GM04503 (cell line): ENCODE results near the gene FZD4.
"Not testable (repeated sequence)": the region's sequence is repeated elsewhere in the genome, so short reads cannot be mapped to it uniquely, and the experiment has no call there.

Experiments used
- DNase-seq: peaks from one replicate; pipeline ENCODE4 v3.0.0-alpha.2; 2012; ENCODE audit warnings: low read depth

FZD4 gene

GRCh38 chr11:86972734-86973133 is 17.5 kb upstream of the FZD4 start:
- DNase-seq: no peak

DNA sequence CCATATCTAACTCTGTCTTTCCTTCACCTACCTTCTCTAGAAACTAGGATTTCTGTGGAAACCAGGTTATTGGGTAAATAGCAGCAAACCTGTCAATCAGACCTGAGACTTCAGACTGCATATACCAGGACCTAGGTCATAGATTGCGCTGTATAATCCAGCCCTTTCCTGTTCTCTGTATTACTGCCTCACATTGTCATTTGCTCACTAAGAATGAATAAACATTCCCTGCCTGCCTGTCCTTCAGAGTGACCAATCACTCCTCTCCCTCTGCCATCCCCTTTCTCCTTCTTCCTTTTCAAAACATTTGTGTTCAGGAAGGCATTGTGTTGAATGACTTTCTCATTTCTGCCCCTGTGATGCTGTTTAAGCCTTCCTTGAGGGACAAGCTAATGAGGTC is 14.1 kb upstream of the FZD4 start:
- no peak for DNase-seq

- not testable (repeated sequence) for DNase-seq
Observed at GRCh38 chr11:86967601-86968000, 12.4 kb upstream of the FZD4 start.

- DNase-seq: no peak
Observed at GRCh38 chr11:86957976-86958646, 2.9 kb upstream of the FZD4 start.

GRCh38 chr11:86956905-86957195 is 1.7 kb upstream of the FZD4 start:
- no peak for DNase-seq

- no peak for DNase-seq
Observed at GRCh38 chr11:86955111-86955360, 159 bp downstream of the FZD4 start.

DNA sequence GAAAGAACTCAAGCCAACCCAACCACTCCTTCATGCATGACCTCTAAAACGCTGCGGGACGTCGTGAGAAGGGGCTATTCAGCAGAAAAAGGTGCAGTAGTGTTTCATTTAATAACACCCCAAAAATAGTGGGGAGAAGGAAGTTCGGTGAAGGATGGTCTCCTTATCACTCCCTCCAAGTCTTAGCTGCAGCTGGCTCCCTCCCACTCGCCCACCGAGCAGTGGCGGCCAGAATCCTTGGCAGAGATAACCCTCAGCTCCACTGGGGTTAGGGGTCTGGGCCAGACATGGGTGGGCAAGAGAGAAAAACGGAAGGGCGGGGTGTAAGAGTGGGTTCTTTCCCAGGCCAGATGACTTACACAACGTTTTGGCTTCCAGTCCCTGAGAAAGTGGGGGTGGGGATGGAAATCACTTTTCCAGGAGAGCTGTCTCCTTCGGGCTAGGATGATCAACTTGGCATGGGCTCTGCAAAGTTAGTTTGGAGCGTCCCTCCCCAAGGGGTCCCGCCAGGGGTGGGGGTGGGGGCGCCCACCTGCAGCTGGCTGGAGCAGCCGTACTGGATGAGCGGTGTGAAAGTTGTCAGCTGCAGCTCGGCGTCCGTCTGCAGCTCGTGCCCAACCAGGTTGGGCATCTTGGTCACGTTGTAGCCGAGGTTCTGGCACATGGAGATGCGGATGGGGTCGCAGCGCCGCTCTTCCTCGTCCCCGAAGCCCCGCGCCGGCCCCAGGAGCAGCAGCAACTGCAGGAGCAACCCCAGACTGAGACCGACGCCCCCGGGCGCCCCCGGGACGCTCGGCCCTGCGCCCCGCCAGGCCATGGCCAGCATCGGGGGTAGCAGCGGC is 705 bp downstream of the FZD4 start:
- no peak for DNase-seq

DNA sequence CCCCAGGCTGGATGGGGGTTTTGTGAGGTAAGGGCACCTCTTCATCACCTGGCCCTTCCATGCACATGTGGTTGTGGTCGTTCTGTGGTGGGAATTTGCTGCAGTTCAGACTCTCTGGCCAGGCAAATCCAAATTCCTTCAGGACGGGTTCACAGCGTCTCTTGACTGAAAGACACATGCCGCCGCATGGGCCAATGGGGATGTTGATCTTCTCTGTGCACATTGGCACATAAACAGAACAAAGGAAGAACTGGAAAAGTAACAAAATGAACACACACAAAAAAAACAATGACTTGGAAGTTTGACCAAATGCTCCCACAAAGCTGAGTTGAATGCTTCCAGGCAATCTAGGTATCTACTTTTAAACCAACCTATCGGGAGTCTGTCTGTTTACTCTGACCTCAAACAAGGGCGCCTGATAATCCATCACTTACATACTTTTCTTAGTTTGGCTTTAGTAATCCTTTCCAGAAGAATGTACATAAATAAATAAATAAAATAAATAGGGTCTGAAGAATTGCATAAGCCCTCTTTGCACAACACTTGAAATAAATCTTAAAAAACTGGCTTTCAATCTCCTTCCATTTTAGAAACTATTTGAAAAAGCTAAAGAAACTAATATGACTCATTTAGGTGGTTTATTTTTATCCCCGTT is 2.8 kb downstream of the FZD4 start:
- no peak for DNase-seq

GRCh38 chr11:86951706-86952105 is 3.5 kb downstream of the FZD4 start:
- no peak for DNase-seq

- DNase-seq: no peak
Observed at GRCh38 chr11:86950661-86950995, 4.6 kb downstream of the FZD4 start.

GRCh38 chr11:86949995-86950660 is 5.1 kb downstream of the FZD4 start:
- no peak for DNase-seq

DNA sequence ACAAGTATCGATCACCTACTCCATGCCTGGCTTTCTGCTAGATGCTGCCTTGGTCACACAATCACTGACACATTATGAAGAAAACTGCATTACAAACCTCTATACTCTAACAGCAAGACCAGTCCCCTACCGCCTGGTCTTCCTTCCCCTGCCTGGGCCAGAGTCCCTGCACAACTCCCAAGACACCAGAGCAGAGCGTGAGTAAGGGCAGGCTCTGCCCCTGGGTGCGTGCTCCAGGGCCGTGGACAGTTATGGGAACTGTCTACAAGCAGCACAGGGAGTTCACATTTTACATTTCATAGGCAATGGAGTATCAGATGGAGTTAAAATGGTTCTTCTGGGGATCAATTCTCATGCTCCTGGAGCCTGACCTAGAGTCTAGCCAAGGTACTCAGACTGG is 6.5 kb downstream of the FZD4 start:
- DNase-seq: no peak

GRCh38 chr11:86947541-86947940 is 7.7 kb downstream of the FZD4 start:
- no peak for DNase-seq

DNA sequence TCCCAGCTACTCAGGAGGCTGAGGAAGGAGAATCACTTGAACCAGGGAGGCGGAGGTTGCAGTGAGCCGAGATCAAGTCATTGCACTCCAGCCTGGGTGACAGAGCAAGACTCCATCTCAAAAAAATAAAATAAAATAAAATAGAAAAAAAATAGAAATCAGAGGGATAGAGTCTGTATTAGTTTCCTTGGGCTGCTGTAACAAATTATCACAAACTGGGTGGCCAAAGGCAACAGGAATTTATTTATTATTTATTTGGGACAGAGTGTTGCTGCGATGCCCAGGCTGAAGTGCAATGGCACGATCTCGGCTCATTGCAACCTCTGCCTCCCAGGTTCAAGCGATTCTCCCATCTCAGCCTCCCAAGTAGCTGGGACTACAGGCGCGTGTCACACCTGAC is 11.7 kb downstream of the FZD4 start:
- DNase-seq: not testable (repeated sequence)

DNA sequence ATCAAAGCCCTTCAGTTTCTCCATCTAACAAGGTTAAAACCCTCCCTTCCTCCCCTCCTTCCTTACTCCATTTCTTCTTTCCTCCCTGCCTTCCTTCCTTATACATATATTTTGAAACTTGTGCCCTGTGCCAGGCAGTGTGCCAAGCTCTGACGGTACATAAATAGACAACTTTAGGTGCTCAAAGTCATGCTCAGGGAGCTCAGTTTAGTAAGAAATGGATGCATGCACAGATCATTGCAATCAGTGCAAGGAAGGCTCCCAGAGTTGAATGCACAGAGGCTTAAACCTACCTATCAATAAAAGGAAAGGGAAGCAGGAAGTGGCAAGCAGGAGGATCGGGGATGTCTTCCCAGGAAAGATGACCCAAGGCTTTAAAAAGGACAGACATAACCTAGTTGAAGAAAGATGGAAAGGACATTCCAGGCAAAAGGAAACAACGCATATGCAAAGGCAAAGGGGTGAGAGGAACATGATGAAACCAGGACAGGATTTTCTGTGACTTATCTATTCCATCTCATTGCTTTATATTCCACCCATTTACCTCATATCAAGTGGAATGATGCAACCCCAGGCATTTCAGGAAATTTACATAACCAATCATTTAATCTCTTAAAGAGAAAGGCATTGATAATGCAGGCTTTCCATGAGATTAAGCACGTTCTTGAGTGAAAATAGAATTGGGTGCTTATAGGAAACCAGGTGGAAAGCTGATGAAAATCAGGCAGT is 13.2 kb downstream of the FZD4 start:
- DNase-seq: no peak

GRCh38 chr11:86941077-86941870 is 13.9 kb downstream of the FZD4 start:
- DNase-seq: no peak

DNA sequence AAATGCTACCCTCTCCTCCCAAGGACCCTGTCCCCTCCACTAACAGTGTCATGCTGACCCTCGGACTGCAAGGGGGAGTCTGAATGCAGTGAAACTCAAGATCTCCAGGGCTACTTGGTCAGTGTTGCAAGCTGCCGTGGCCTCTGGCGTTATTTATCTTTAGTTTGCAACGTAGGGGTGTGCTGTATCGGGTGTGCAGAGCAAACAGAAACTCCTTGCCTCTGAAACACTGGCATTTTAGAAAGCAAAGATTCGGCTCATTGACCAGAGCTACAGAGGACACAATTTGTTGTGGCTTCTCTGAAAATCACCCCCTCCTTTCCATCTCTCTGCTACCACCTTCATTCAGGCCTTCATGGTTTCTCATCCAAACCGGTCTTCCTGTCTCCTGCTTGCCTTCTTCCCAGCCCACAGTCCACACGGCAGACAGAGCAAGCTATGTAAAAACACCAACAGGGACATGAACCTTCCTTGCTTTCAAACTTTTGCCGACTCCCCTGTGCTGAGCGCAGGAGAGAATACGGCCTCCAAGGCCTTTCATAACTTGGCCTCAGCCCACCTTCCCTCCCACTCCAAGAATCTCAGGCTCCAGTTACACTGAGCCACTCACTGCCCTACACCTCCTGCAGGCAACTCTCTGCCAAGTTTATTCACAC is 14.9 kb downstream of the FZD4 start:
- no peak for DNase-seq

GRCh38 chr11:86938900-86939880 is 16.0 kb downstream of the FZD4 start:
- no peak for DNase-seq

DNA sequence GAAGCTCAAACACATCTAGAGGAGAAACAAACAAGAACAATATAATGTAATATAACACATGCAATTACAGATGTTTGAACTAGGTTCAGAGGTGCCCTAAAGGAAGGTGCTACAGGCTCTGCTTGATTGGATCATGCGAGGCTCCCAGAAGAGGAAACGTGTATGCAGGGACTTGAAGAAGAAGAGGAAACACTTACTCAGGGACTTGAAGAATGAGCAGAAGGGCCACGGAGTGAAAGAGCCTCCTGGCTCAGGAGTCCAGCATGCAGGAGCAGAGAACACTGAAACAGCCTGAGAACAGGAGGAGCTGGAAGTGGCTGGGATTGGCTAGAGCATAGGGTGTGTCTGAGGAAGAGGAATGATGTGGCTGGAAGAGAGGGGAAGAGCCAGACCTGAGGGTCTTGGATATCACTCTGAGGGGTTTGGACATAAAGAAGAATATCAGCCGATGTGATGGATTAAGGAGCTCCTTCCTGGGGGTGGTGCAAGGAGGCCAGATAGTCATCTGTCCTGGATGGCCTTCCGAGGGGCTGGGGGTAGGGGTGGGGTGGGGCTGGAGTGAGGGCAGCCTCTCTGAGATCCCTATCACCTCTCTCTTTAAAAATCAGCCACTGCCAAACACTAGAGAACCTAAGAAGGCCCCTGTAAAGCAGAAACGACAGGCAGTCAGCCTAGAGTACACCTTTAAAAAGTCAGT is 16.8 kb downstream of the FZD4 start:
- DNase-seq: no peak
